Measurements from ENCODE around the gene CFAP61.

DNA sequence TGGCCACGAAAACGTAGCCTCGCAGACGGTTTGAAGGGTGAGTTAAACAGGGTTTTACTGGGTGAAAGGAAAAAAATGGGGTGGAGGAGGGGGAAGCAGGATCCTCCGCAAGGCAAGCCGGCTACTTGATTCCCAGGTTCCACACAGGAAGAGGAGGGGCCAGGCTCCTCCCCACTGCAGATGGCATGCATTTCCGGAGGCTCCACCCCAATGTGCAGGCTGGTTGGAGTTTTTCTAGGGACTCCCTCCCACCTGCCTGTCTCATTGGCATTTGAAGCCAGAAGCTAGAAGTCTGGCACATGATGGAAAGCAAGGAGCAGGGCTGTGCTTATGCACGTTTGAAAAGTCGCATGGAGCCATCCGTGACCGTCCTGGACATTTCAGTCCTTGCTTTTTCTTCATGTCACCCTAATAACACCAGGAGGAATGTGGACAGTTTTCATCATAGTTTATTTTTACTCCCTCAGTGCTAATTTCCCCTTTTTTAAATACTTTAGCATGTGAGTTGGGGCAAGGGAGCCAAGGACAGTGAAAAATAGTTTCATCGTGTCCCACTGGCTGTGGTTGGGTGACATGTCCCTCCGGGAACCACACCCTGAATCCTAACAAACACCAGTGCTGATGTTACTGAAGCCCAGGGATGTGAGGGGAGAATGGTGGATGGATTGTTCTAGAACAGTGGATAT lies 215.5 kb downstream of the CFAP61 start:
- TF ChIP-seq, protein P1, sequence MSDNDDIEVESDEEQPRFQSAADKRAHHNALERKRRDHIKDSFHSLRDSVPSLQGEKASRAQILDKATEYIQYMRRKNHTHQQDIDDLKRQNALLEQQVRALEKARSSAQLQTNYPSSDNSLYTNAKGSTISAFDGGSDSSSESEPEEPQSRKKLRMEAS (IDR thresholded peaks at IDR 0.05; ENCODE audit: low read depth, low read length) = no peak
- TF ChIP-seq POLR2A (IDR thresholded peaks at IDR 0.05; ENCODE audit: extremely low read depth, insufficient read length) = no peak
- TF ChIP-seq CTCF (IDR thresholded peaks at IDR 0.05; ENCODE audit: low read depth, low read length) = no peak
- no peak for TF ChIP-seq MYC (IDR thresholded peaks at IDR 0.05; ENCODE audit: low read depth, low read length)

Data from NB4 (cell line).